ENCODE data around the gene CCDC57.

The CCDC57 gene

DNA sequence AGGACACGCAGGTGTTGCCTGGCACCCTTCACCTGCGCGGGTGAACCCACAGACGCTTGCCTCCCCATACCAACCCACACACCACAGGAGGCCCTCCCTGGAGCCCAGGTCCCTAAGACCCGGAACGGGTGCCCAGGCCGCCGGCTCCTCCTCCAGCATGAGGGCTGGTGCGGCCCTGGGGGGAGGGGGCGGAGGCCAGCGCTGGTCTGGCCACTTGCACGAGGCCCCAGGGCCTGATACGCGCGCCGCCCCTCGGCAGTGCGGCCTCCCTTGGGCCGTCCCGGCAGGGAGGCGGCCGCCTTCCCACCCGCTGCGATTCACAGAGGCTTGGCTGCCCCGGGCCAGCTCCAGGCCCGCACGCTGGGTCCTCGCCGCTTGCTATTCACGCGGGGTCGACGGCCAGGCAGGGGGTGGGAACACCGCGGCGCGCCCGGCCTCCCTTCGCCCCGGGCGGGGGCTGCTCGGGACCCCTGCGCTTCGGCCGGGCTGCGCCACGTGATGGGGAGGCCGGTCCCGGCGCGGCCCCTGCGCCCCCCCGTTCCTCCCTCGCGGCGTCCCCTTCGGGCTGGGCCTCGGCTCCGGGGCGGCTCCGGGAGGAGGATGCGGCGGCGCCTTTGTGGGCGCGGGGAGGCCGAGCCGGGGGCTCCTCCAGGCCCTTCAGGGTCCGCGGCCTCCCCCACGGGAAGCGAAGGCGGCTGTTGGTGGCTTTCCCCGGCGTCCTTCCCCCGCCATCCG, 115.3 kb downstream of the CCDC57 start:
- TF ChIP-seq, protein P1, sequence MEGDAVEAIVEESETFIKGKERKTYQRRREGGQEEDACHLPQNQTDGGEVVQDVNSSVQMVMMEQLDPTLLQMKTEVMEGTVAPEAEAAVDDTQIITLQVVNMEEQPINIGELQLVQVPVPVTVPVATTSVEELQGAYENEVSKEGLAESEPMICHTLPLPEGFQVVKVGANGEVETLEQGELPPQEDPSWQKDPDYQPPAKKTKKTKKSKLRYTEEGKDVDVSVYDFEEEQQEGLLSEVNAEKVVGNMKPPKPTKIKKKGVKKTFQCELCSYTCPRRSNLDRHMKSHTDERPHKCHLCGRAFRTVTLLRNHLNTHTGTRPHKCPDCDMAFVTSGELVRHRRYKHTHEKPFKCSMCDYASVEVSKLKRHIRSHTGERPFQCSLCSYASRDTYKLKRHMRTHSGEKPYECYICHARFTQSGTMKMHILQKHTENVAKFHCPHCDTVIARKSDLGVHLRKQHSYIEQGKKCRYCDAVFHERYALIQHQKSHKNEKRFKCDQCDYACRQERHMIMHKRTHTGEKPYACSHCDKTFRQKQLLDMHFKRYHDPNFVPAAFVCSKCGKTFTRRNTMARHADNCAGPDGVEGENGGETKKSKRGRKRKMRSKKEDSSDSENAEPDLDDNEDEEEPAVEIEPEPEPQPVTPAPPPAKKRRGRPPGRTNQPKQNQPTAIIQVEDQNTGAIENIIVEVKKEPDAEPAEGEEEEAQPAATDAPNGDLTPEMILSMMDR (IDR thresholded peaks at IDR 0.05; ENCODE audit: unreplicated experiment in 3 of 3), result no peak
- peaks cover 5% of the 10 kb centered on the region for H3K36me3 Mint-ChIP-seq (ENCODE audit: low read depth)
- H3K4me1 Mint-ChIP-seq, result no peaks in the 10 kb centered on the region
- no peak overlapping the region for H3K27ac Mint-ChIP-seq
- H3K27me3 Mint-ChIP-seq (ENCODE audit: low read depth), result no peaks in the 10 kb centered on the region
- H3K9me3 Mint-ChIP-seq, result no peaks in the 10 kb centered on the region
- peak overlapping the region; percentile 75 to 77 (median 77) for H3K4me3 Mint-ChIP-seq

DNA sequence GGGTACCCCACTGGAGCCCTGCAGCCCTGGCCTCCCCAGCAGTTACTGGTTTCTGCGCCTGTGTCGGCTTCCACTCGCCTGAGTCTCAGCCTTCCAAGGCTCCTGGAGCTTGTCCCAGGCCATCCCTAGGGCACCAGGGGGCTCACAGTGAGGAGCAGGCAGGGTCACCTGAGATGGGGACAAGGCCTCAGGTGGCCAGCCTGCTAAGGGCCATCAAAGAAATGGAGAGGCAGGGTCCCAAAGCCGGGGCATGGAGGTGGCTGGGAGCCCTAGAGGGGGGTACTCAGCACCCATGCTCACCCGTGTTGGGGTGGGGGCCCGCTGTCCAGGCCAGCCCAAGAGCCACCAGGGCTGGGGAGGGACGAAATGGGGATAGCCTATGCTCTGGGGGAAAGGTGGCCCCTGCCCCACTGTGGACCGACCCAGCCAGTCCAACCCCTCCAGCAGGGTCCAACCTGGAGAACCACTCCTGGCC, 115.9 kb downstream of the CCDC57 start:
- Mint-ChIP-seq H3K27ac (no peak overlapping the region), H3K4me1 (no peaks in the 10 kb centered on the region), H3K9me3 (no peaks in the 10 kb centered on the region), H3K36me3 (ENCODE audit: low read depth) (peaks cover 5% of the 10 kb centered on the region), H3K4me3 (peak overlapping the region; percentile 75 to 77 (median 77)), H3K27me3 (ENCODE audit: low read depth) (no peaks in the 10 kb centered on the region)
- TF ChIP-seq, protein P1 (IDR thresholded peaks at IDR 0.05; ENCODE audit: unreplicated experiment in 3 of 3), result no peak

DNA sequence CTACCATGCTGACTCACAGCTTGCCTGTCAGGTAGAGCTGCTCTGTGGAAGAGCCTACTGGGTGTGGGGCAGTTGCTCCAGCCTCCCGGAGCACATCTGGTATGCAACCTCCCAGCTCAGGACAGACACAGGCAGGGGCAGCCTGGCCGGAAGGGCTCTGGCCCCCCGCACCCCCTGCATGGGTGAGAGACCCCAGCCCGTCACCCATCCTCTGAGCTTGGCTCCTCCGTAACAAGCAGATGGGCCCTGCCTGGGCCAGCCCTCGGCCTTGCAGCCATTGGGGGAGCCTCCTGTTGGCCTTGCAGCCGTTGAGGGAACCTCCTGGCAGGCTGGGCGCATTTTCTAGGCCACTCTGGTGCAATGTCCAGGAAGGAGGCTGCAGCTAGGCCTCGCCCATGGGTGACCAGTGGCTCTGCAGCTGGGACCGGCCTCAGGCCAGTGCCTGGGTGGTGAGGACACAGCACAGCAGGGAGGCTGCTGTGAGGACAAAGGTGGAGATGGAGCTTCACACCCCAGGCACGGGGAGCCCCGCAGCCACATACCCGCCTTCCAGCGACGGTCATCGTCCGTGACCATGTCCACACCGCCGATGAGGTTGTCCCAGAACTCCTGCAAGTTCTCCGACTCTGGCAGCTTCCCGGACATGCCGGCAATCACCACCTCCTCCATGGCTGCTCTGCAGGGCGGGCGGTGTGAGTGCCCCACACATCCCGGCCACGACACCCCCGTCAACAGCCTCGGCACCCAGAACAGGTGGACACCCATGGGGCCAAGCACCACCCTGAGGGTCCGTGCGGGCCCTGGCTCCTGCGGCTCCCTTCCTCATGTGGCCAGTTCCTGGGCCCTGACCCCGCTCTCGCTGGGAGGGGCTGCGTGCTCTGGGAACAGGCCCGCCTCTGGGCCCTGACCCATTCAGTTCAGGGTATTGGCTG, 116.6 kb downstream of the CCDC57 start:
- no peaks in the 10 kb centered on the region for H3K4me1 Mint-ChIP-seq
- TF ChIP-seq, protein P1 (IDR thresholded peaks at IDR 0.05; ENCODE audit: unreplicated experiment in 3 of 3), result no peak
- H3K4me3 Mint-ChIP-seq, result peak overlapping the region; percentile 77 to 83 (median 79)

DNA sequence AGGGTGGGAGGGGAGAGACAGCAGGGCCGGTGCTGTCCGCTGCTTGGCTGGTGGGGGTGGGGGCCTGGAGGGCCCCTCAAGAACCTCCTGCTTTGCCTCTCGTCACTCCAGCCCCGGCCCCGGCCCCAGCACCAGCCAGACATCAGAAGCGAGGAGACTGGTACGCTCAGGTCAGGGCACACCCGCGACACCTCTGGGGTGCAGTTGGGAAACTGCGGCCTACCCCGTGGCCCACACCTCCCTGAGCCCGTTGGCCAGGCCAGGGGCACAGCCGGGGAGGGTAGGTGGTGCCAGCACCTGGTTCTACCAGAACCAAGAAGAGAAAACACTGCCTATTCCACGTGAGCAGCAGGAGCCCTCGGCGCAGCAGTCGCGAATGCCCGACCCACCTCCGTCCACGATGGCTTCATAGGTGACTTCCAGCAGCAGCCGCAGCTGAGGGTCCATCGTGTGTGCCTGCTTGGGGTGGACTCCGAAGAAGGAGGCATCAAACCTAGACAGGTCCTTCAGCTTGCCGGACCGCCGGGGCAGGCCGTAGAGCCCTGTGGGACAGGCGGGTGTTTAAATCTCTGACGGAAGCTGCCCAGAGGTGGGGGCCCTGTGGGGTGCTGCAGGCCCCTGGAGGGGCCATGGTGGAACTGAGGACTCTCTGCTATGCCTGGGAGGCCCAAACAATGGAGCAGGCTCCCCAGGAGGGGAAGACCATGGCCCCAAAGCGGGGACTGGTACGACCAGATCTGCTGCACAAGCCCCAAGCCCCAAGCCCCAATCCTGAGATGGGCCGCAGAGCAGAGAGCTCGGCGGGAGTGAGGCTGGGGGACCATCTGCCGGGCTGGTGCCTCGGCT, 117.5 kb downstream of the CCDC57 start:
- H3K36me3 Mint-ChIP-seq (ENCODE audit: low read depth), result peaks cover 5% of the 10 kb centered on the region

More for the DNA sequence above, 116.6 kb downstream of the CCDC57 start:
- Mint-ChIP-seq H3K27me3 (ENCODE audit: low read depth) (no peaks in the 10 kb centered on the region), H3K9me3 (no peaks in the 10 kb centered on the region), H3K36me3 (ENCODE audit: low read depth) (peaks cover 5% of the 10 kb centered on the region), H3K27ac (no peak overlapping the region)

More for the DNA sequence above, 117.5 kb downstream of the CCDC57 start:
- Mint-ChIP-seq H3K27ac (no peak overlapping the region), H3K9me3 (no peaks in the 10 kb centered on the region), H3K4me1 (no peaks in the 10 kb centered on the region), H3K4me3 (peak overlapping the region in 1 of 3 experiments; percentile 76), H3K27me3 (ENCODE audit: low read depth) (no peaks in the 10 kb centered on the region)
- TF ChIP-seq, protein P1 (IDR thresholded peaks at IDR 0.05; ENCODE audit: unreplicated experiment in 3 of 3), result no peak

Data from nephron (organoid).